Vagina (tissue), 2 donors: Measurements from ENCODE around the gene ATP4A. TPM values are rescaled to one million over a fixed set of nuclear protein-coding genes. Genes with fewer than 3 reads are reported as not detected.
A peak's percentile ranks its signal among the peaks of the same experiment; 100 is the strongest.

ENCODE experiments used
- DNase-seq, 2 donors: peaks; one replicate each; pipeline ENCODE4 v3.0.0-alpha.2; 2017; ENCODE audit errors: extremely low spot score in 2 of 2
- H3K27ac ChIP-seq: fragments of 200-600 bp; sonication (generic); one replicate; pipeline ENCODE4 v1.5.1; 2019
- H3K27me3 ChIP-seq: fragments of 200-600 bp; sonication (generic); one replicate; pipeline ENCODE4 v1.5.1; 2019
- H3K36me3 ChIP-seq, 2 donors: fragments of 200-600 bp; sonication (generic); one replicate each; pipeline ENCODE4 v1.5.1; 2017 to 2019
- H3K4me1 ChIP-seq: fragments of 200-600 bp; sonication (generic); one replicate; pipeline ENCODE4 v1.5.1; 2019
- H3K4me3 ChIP-seq, 2 donors: fragments of 200-600 bp; sonication (generic); 1 replicate in 1 of 2; 2 replicates in 1 of 2; pipeline ENCODE4 v1.5.1; 2016 to 2019
- H3K9me3 ChIP-seq: fragments of 200-600 bp; sonication (generic); one replicate; pipeline ENCODE4 v1.5.1; 2019
- POLR2A ChIP-seq, 2 donors: fragments of 450-650 bp; IDR thresholded peaks; one replicate each; pipeline ENCODE4 v1.6.1; 2017; ENCODE audit warnings: antibody characterized with exemption in 2 of 2, mild to moderate bottlenecking in 2 of 2, moderate library complexity in 2 of 2
- POLR2AphosphoS5 ChIP-seq, 2 donors: sonication (generic); formaldehyde crosslinking; IDR thresholded peaks; one replicate each; pipeline ENCODE4 v1.9.0; 2017; ENCODE audit warnings: antibody characterized with exemption in 2 of 2, mild to moderate bottlenecking in 2 of 2, low read depth in 1 of 2; ENCODE audit not compliant: insufficient read depth in 1 of 2
- intact Hi-C: fragments of 100-400 bp; cut with DNase I; formaldehyde crosslinking; loops from one replicate; pipeline ENCODE4 v1.15.1; 2023
- total RNA-seq: library from RNA; depleted of rRNA; stranded (reverse); fragments of >200 nt; gene quantifications from one replicate; pipeline ENCODE4 v1.2.3, GENCODE V29; 2016
- TF ChIP-seq, protein P1 (sequence below), 3 experiments: fragments of 450-650 bp in 2 of 3; fragments of 200-600 bp in 1 of 3; sonication (generic) in 1 of 3; IDR thresholded peaks; one replicate each; pipeline ENCODE4 v1.5.1; 2017 to 2019; ENCODE audit warnings: antibody characterized with exemption in 3 of 3, mild to moderate bottlenecking in 2 of 3, moderate library complexity in 2 of 3

The ATP4A gene
- total RNA-seq, 1 donor from 2014 or later, result not detected

DNA sequence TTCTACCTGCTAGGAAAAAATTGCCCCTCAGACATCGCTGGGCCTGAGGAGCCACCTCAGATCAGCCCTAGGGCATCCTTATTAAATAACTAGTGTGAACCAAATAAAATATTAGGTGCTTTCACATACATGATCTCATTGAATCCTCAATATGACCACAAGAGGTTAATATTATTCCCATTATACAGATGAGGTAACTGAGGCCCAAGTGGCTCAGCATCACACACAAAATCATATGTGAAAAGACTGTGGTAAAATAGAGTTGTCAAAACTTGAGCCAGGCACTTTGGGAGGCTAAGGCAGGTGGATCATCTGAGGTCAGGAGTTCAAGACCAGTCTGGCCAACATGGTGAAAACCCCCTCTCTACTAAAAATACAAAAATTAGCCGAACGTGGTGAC, 47.1 kb downstream of the ATP4A start:
- no peak overlapping the region for H3K27ac ChIP-seq
- no peaks in the 10 kb centered on the region for H3K9me3 ChIP-seq
- intact Hi-C loops, result no loop called here
- no peak overlapping the region for H3K4me3 ChIP-seq
- H3K4me1 ChIP-seq, result peaks cover 27% of the 10 kb centered on the region
- H3K36me3 ChIP-seq, result no peaks in the 10 kb centered on the region
- no peak for TF ChIP-seq POLR2A (IDR thresholded peaks at IDR 0.05)
- no peak for TF ChIP-seq POLR2AphosphoS5 (IDR thresholded peaks at IDR 0.05; ENCODE audit: insufficient read depth in 1 of 2, low read depth in 1 of 2)
- TF ChIP-seq, protein P1, sequence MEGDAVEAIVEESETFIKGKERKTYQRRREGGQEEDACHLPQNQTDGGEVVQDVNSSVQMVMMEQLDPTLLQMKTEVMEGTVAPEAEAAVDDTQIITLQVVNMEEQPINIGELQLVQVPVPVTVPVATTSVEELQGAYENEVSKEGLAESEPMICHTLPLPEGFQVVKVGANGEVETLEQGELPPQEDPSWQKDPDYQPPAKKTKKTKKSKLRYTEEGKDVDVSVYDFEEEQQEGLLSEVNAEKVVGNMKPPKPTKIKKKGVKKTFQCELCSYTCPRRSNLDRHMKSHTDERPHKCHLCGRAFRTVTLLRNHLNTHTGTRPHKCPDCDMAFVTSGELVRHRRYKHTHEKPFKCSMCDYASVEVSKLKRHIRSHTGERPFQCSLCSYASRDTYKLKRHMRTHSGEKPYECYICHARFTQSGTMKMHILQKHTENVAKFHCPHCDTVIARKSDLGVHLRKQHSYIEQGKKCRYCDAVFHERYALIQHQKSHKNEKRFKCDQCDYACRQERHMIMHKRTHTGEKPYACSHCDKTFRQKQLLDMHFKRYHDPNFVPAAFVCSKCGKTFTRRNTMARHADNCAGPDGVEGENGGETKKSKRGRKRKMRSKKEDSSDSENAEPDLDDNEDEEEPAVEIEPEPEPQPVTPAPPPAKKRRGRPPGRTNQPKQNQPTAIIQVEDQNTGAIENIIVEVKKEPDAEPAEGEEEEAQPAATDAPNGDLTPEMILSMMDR (IDR thresholded peaks at IDR 0.05), result no peak
- no peaks in the 10 kb centered on the region for H3K27me3 ChIP-seq
- no peak for DNase-seq

DNA sequence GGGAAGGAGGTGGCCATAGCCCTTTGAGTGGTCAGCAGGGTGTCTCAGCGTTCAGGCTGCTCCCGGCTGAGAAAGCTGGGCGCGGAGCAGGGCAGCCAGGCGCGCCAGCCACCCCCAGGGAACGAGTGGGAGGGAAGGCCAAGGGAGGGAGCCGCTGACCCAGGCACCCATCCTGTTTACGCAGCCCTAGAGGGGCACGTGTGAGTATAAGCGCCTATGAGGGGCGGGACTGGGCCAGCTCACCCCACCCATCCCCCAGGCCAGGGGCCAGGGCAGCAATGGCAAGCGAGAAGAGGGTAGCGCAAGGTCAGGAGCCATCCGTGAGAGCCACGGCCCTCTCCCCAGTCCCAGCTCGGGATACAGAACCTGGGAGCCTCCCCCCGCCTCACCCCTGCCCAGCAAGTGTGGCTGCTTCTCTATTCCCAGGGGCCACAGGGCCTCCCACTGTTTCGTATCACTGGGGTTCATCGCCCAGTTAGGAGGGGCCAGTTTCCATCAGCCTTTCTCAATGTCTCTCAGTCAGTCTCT, 49.1 kb downstream of the ATP4A start:
- Histone ChIP-seq H3K4me3 (no peak overlapping the region), H3K4me1 (peaks cover 40% of the 10 kb centered on the region), H3K27me3 (no peaks in the 10 kb centered on the region), H3K36me3 (no peaks in the 10 kb centered on the region), H3K9me3 (no peaks in the 10 kb centered on the region), H3K27ac (peak overlapping the region; percentile 66)
- intact Hi-C loops, result no loop called here
- TF ChIP-seq POLR2AphosphoS5 (IDR thresholded peaks at IDR 0.05; ENCODE audit: insufficient read depth in 1 of 2, low read depth in 1 of 2) (no peak), POLR2A (IDR thresholded peaks at IDR 0.05) (no peak)
- TF ChIP-seq, protein P1 (IDR thresholded peaks at IDR 0.05), result no peak
- DNase-seq, result no peak

DNA sequence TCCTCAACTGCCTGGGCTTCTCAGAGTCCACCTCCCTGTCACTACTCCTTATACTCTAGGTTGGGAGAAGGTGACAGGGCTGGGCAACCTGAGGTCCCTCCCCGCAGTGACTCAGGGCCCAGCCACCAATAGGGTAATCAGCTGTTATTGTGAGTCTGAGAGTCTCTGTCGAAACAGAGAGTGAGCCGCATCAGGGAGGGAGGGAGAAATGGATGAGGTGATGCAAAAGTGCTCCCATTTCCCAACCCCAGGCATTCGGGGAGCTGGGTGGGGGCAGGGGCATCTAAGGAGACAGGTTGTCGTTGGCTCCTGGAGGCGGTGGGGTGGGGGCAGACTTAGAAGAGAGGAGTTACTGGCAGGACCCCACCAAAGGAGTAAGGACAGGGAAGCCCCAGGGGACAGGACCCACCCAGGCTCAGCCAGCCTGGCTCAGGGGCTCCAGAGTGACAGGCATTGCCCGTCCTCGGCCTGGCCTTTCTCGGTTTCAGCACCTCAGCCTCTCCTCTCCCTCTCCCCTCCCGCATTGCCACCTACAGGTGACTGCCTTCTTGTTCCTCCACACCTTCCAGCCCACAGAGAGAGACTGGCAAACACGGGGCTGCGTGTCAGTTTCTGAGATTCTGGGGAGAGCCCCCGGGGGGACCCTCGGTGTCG, 49.7 kb downstream of the ATP4A start, which contains the start of gene DMKN:
Gene DMKN, minus strand, starts transcription at position 22 of the 654 bp plus-strand sequence. CDS start 174 bp downstream, outside the sequence.
- TF ChIP-seq POLR2AphosphoS5 (IDR thresholded peaks at IDR 0.05; ENCODE audit: insufficient read depth in 1 of 2, low read depth in 1 of 2), result peak in 1 of 2 donors; percentile 47
- TF ChIP-seq, protein P1 (IDR thresholded peaks at IDR 0.05), result no peak
- H3K9me3 ChIP-seq, result no peaks in the 10 kb centered on the region
- no peaks in the 10 kb centered on the region for H3K27me3 ChIP-seq
- H3K4me1 ChIP-seq, result peaks cover 40% of the 10 kb centered on the region
- H3K4me3 ChIP-seq, result no peak within 1 kb of the TSS
- peak within 1 kb of the TSS; percentile 66 for H3K27ac ChIP-seq
- no peak for DNase-seq
- intact Hi-C loops, result no loop called here
- no peaks in the 10 kb centered on the region for H3K36me3 ChIP-seq

DNA sequence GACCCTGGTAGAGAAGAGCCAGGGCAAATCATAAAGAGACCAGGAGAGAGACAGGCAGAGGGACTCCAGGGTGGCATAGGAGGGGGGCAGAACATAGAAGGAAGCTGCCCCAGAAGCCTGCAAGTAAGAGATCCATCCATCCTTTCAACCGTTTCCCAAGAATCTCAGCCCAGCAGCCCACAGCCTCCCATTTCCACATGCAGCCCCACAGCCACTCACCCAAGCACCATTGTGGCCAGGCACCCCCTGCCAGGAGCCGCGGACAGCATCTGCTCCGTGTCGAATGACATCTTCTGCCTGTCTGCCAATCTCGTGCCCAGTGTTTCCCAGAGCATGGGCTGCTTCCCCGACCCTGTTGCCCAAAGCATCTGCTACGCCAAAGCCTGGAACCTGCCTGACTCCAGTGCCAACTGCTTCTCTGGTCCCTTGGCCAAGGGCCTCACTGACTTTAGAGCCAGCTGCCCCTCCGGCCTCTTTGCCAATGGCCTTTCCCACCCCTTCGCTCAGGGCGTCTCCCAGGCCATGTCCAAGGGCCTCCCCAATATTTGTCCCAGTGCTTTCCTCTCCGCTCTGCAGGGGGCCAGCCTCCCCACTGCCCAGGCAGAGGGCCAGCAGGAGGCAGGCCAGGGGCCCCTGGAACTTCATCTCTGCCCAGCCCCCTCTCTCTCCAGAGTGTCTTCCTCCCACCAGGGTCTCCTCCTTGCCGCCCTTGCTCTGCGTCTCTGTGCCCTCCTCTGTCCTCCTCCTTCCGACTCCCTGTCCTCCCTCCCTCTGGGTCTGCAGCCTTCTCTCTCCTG, 50.4 kb downstream of the ATP4A start:
- no peak for DNase-seq
- no peaks in the 10 kb centered on the region for H3K27me3 ChIP-seq
- H3K9me3 ChIP-seq, result no peaks in the 10 kb centered on the region
- intact Hi-C loops, result no loop called here
- no peaks in the 10 kb centered on the region for H3K36me3 ChIP-seq
- peaks cover 33% of the 10 kb centered on the region for H3K4me1 ChIP-seq
- H3K27ac ChIP-seq, result no peak overlapping the region
- H3K4me3 ChIP-seq, result no peak overlapping the region
- peak in 1 of 2 donors; percentile 44 for TF ChIP-seq POLR2AphosphoS5 (IDR thresholded peaks at IDR 0.05; ENCODE audit: insufficient read depth in 1 of 2, low read depth in 1 of 2)
- no peak for TF ChIP-seq POLR2A (IDR thresholded peaks at IDR 0.05)
- TF ChIP-seq, protein P1 (IDR thresholded peaks at IDR 0.05), result no peak
